ENCODE measurements around the gene DTD1.

- no peak for TF ChIP-seq POLR2A (IDR thresholded peaks at IDR 0.05)
- TF ChIP-seq, protein P1, sequence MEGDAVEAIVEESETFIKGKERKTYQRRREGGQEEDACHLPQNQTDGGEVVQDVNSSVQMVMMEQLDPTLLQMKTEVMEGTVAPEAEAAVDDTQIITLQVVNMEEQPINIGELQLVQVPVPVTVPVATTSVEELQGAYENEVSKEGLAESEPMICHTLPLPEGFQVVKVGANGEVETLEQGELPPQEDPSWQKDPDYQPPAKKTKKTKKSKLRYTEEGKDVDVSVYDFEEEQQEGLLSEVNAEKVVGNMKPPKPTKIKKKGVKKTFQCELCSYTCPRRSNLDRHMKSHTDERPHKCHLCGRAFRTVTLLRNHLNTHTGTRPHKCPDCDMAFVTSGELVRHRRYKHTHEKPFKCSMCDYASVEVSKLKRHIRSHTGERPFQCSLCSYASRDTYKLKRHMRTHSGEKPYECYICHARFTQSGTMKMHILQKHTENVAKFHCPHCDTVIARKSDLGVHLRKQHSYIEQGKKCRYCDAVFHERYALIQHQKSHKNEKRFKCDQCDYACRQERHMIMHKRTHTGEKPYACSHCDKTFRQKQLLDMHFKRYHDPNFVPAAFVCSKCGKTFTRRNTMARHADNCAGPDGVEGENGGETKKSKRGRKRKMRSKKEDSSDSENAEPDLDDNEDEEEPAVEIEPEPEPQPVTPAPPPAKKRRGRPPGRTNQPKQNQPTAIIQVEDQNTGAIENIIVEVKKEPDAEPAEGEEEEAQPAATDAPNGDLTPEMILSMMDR (IDR thresholded peaks at IDR 0.05), result no peak
Measured at GRCh38 chr20:18783385-18783959, 195.6 kb downstream of the DTD1 start.

Measured in gastroesophageal sphincter (tissue), 3 donors.